GM19468 (cell line): Measurements from ENCODE around the gene CUL1.

Source experiments
- ATAC-seq: cut with Tn5 transposase; IDR thresholded peaks from one replicate; pipeline ENCODE4 v1.9.1; 2021; ENCODE audit warnings: mild to moderate bottlenecking, moderate library complexity, moderate number of reproducible peaks; ENCODE audit not compliant: unreplicated experiment; ENCODE audit errors: extremely low read depth

Gene CUL1

GRCh38 chr7:148796841-148797240 lies 98.1 kb downstream of the CUL1 start:
- ATAC-seq = no peak

GRCh38 chr7:148799893-148800555 lies 101.3 kb downstream of the CUL1 start:
- no peak for ATAC-seq

- no peak for ATAC-seq
These were observed 102.0 kb downstream of the CUL1 start for GRCh38 chr7:148800677-148801076.

GRCh38 chr7:148802101-148802493 lies 103.4 kb downstream of the CUL1 start:
- ATAC-seq = no peak

GRCh38 chr7:148803094-148803493 lies 104.4 kb downstream of the CUL1 start:
- ATAC-seq = no peak

GRCh38 chr7:148804343-148805235 lies 105.9 kb downstream of the CUL1 start:
- no peak for ATAC-seq

GRCh38 chr7:148806187-148806586 lies 107.5 kb downstream of the CUL1 start:
- no peak for ATAC-seq

- ATAC-seq = no peak
These were observed 108.7 kb downstream of the CUL1 start for GRCh38 chr7:148807436-148807835.

- no peak for ATAC-seq
These were observed 111.2 kb downstream of the CUL1 start for GRCh38 chr7:148809856-148810255.

- ATAC-seq = no peak
These were observed 113.2 kb downstream of the CUL1 start for GRCh38 chr7:148811892-148812291.

GRCh38 chr7:148813890-148814289 lies 115.2 kb downstream of the CUL1 start:
- ATAC-seq = no peak

GRCh38 chr7:148814922-148815559 lies 116.3 kb downstream of the CUL1 start:
- ATAC-seq = no peak

GRCh38 chr7:148815612-148816011 lies 116.9 kb downstream of the CUL1 start:
- no peak for ATAC-seq

- ATAC-seq = no peak
These were observed 121.1 kb downstream of the CUL1 start for GRCh38 chr7:148819697-148820360.

- no peak for ATAC-seq
These were observed 122.7 kb downstream of the CUL1 start for GRCh38 chr7:148821422-148821821.

GRCh38 chr7:148824864-148825263 lies 126.2 kb downstream of the CUL1 start:
- ATAC-seq = no peak

- no peak for ATAC-seq
These were observed 126.6 kb downstream of the CUL1 start for GRCh38 chr7:148825338-148825737.

- no peak for ATAC-seq
These were observed 130.3 kb downstream of the CUL1 start for GRCh38 chr7:148828965-148829364.

- ATAC-seq = no peak
These were observed 132.4 kb downstream of the CUL1 start for GRCh38 chr7:148830897-148831692.

GRCh38 chr7:148831782-148832181 lies 133.1 kb downstream of the CUL1 start:
- no peak for ATAC-seq
